Ascending aorta (tissue), 2 donors: Measurements from ENCODE around the gene ANKRD52. TPM values are rescaled to one million over a fixed set of nuclear protein-coding genes. Genes with fewer than 3 reads are reported as not detected.

Experiments used
- DNase-seq, 2 donors: peaks; one replicate each; pipeline ENCODE4 v3.0.0-alpha.2; 2019; ENCODE audit warnings: low spot score in 2 of 2
- H3K27ac ChIP-seq, 2 donors: fragments of 200-600 bp; sonication (generic); one replicate each; pipeline ENCODE4 v1.5.1; 2016 to 2017; ENCODE audit warnings: mild to moderate bottlenecking in 1 of 2
- H3K27me3 ChIP-seq: fragments of 200-600 bp; sonication (generic); one replicate; pipeline ENCODE4 v1.5.1; 2017
- H3K36me3 ChIP-seq, 2 donors: fragments of 200-600 bp; sonication (generic); one replicate each; pipeline ENCODE4 v1.5.1; 2016
- H3K4me1 ChIP-seq, 2 donors: fragments of 200-600 bp; sonication (generic); one replicate each; pipeline ENCODE4 v1.5.1; 2016 to 2017; ENCODE audit warnings: mild to moderate bottlenecking in 1 of 2
- H3K4me3 ChIP-seq, 2 donors: fragments of 200-600 bp; sonication (generic); one replicate each; pipeline ENCODE4 v1.5.1; 2016 to 2017; ENCODE audit warnings: mild to moderate bottlenecking in 1 of 2
- H3K9me3 ChIP-seq, 2 donors: fragments of 200-600 bp; sonication (generic); one replicate each; pipeline ENCODE4 v1.5.1; 2016
- CTCF ChIP-seq, 3 experiments: fragments of 200-600 bp in 2 of 3; fragments of 450-650 bp in 1 of 3; sonication (generic) in 2 of 3; IDR thresholded peaks; one replicate each; pipeline ENCODE4 v1.5.1; 2016 to 2019; ENCODE audit warnings: antibody characterized with exemption in 3 of 3, mild to moderate bottlenecking in 1 of 3, moderate library complexity in 1 of 3
- intact Hi-C: fragments of 100-400 bp; cut with DNase I; formaldehyde crosslinking; loops from one replicate; pipeline ENCODE4 v1.15.1; 2023
- total RNA-seq: library from RNA; depleted of rRNA; stranded (reverse); fragments of >200 nt; gene quantifications from one replicate; pipeline ENCODE4 v1.1.0, GENCODE V29; 2016

Gene ANKRD52
- total RNA-seq, 1 donor from 2014 or later = 17.5 TPM

GRCh38 chr12:56221232-56221756 is 36.9 kb downstream of the ANKRD52 start:
- intact Hi-C loops = loop anchor here (2.0 kb wide), 1 partner anchor 14 kb away; no protein-coding TSS in a partner anchor
- DNase-seq = peak in 1 of 2 donors; percentile 91
- no peak for TF ChIP-seq CTCF (IDR thresholded peaks at IDR 0.05)
- Histone ChIP-seq H3K4me3 (peak overlapping the region; percentile 70 to 92), H3K27ac (peak overlapping the region; percentile 98 to 100), H3K36me3 (peaks cover 10 to 11% of the 10 kb centered on the region in 2 donors), H3K4me1 (peaks cover 17 to 44% of the 10 kb centered on the region in 2 donors), H3K9me3 (no peaks in the 10 kb centered on the region), H3K27me3 (no peaks in the 10 kb centered on the region)

GRCh38 chr12:56220611-56221231 is 37.5 kb downstream of the ANKRD52 start:
- H3K36me3 ChIP-seq = peaks cover 10 to 16% of the 10 kb centered on the region in 2 donors
- H3K27ac ChIP-seq = peak overlapping the region; percentile 98 to 100
- no peaks in the 10 kb centered on the region for H3K27me3 ChIP-seq
- peaks cover 17 to 44% of the 10 kb centered on the region in 2 donors for H3K4me1 ChIP-seq
- TF ChIP-seq CTCF (IDR thresholded peaks at IDR 0.05) = no peak
- no peaks in the 10 kb centered on the region for H3K9me3 ChIP-seq
- intact Hi-C loops = loop anchor here (2.0 kb wide), 1 partner anchor 14 kb away; no protein-coding TSS in a partner anchor
- DNase-seq = no peak
- peak overlapping the region; percentile 70 to 92 for H3K4me3 ChIP-seq

GRCh38 chr12:56219840-56220239 is 38.3 kb downstream of the ANKRD52 start:
- H3K27ac ChIP-seq = peak overlapping the region; percentile 98 to 100
- peaks cover 18 to 25% of the 10 kb centered on the region in 2 donors for H3K36me3 ChIP-seq
- peak overlapping the region in 1 of 2 donors; percentile 70 for H3K4me3 ChIP-seq
- no peaks in the 10 kb centered on the region for H3K9me3 ChIP-seq
- TF ChIP-seq CTCF (IDR thresholded peaks at IDR 0.05) = no peak
- H3K27me3 ChIP-seq = no peaks in the 10 kb centered on the region
- intact Hi-C loops = loop anchor here (2.0 kb wide), 1 partner anchor 13 kb away; no protein-coding TSS in a partner anchor
- no peak for DNase-seq
- peaks cover 17 to 42% of the 10 kb centered on the region in 2 donors for H3K4me1 ChIP-seq

GRCh38 chr12:56216461-56216860 is 41.7 kb downstream of the ANKRD52 start:
- peaks cover 52 to 59% of the 10 kb centered on the region in 2 donors for H3K36me3 ChIP-seq
- no peak overlapping the region for H3K4me3 ChIP-seq
- H3K27me3 ChIP-seq = no peaks in the 10 kb centered on the region
- H3K27ac ChIP-seq = no peak overlapping the region
- TF ChIP-seq CTCF (IDR thresholded peaks at IDR 0.05) = no peak
- no peak for DNase-seq
- H3K9me3 ChIP-seq = no peaks in the 10 kb centered on the region
- peaks cover 15 to 20% of the 10 kb centered on the region in 2 donors for H3K4me1 ChIP-seq
- intact Hi-C loops = no loop called here

- TF ChIP-seq CTCF (IDR thresholded peaks at IDR 0.05) = no peak
- no peak overlapping the region for H3K4me3 ChIP-seq
- no peak for DNase-seq
- H3K4me1 ChIP-seq = peaks cover 0 to 4% of the 10 kb centered on the region in 2 donors
- intact Hi-C loops = no loop called here
- peaks cover 76 to 79% of the 10 kb centered on the region in 2 donors for H3K36me3 ChIP-seq
- no peaks in the 10 kb centered on the region for H3K9me3 ChIP-seq
- no peak overlapping the region for H3K27ac ChIP-seq
- no peaks in the 10 kb centered on the region for H3K27me3 ChIP-seq
These were observed 44.3 kb downstream of the ANKRD52 start for GRCh38 chr12:56213878-56214277.
